Hematopoietic multipotent progenitor cell treated with erythropoietin and hydrocortisone succinate and interleukin-3 and kit ligand, for 6 days (in vitro differentiated cells): Measurements from ENCODE around the gene SEMA6C.
"Not testable (repeated sequence)": the region's sequence is repeated elsewhere in the genome, so short reads cannot be mapped to it uniquely, and the experiment has no call there.

Experiments used
- DNase-seq: peaks from one replicate; pipeline ENCODE4 v3.0.0-alpha.2; 2015

Gene SEMA6C

DNA sequence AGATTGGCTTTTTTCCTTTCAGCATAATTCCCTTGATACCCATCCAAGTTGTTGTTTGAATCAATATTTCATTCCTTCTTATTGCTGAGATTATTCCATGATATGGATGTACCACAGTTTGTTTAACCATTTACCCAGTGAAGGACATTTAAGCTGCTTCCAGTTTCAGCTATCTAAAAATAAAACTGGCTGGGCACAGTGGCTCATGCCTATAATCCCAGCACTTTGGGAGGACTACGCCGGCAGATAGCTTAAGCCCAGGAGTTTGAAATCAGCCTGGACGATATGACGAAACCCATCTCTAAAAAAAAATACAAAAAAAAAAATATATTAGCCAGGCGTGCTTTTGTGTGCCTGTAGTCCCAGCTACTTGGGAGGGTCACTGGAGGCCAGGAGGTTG lies 32.6 kb downstream of the SEMA6C start:
- DNase-seq, result no peak

GRCh38 chr1:151108331-151108730 lies 38.1 kb downstream of the SEMA6C start:
- DNase-seq, result no peak

- no peak for DNase-seq
Measured at GRCh38 chr1:151106894-151107293, 39.5 kb downstream of the SEMA6C start.

- no peak for DNase-seq
Measured at GRCh38 chr1:151104630-151105029, 41.8 kb downstream of the SEMA6C start.

- no peak for DNase-seq
Measured at GRCh38 chr1:151098126-151098525, 48.3 kb downstream of the SEMA6C start.

DNA sequence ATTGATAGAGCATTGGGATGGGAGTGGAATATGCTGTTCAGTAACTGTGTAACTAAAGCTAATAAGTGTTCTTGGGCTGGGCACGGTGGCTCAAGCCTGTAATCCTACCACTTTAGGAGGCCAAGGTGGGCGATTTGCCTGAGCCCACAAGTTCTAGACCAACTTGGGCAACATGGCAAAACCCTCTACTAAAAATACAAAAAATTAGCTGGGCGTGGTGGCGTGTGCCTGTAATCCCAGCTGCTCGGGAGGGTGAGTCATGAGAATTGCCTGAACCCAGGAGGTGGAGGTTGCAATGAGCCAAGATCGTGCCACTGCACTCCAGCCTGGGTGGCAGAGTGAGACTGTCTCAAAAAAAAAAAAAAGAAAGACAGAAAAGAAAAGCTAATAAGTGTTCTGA lies 49.0 kb downstream of the SEMA6C start:
- not testable (repeated sequence) for DNase-seq

GRCh38 chr1:151085953-151086559 lies 60.4 kb downstream of the SEMA6C start:
- no peak for DNase-seq
